Activated B cell treated with CpG ODN at 0.5 μM for 24 hours (primary cell): ENCODE measurements around the gene ATP2B2. TPM values are rescaled to one million over a fixed set of nuclear protein-coding genes. Genes with fewer than 3 reads are reported as not detected.

Experiments used
- ATAC-seq: fragments of 200-7000 bp; cut with Tn5 transposase; one replicate; pipeline ENCODE4 v1.10.0; 2021; ENCODE audit warnings: low read depth, mild to moderate bottlenecking, moderate library complexity
- CTCF ChIA-PET: fragments of 350-600 bp; sonication (Branson Sonifier 250); formaldehyde crosslinking; loops from one replicate; lab custom pipeline; 2021; ENCODE audit warnings: antibody characterized with exemption; lab: Charles Lee
- POLR2A ChIA-PET: fragments of 350-600 bp; sonication (Branson Sonifier 250); formaldehyde crosslinking; loops from one replicate; lab custom pipeline; 2021; ENCODE audit warnings: antibody characterized with exemption; lab: Charles Lee
- DNase-seq: peaks from one replicate; pipeline ENCODE4 v3.0.0; 2022
- H3K27ac Mint-ChIP-seq: one replicate; pipeline ENCODE4 v1.8.0; 2020; ENCODE audit warnings: mixed read lengths
- H3K27me3 Mint-ChIP-seq: one replicate; pipeline ENCODE4 v1.8.0; 2021; ENCODE audit warnings: mixed read lengths
- H3K36me3 Mint-ChIP-seq: one replicate; pipeline ENCODE4 v1.8.0; 2021; ENCODE audit warnings: low read depth, mixed read lengths
- H3K4me1 Mint-ChIP-seq: one replicate; pipeline ENCODE4 v1.8.0; 2021; ENCODE audit warnings: mixed read lengths
- H3K4me3 Mint-ChIP-seq: one replicate; pipeline ENCODE4 v1.8.0; 2020; ENCODE audit warnings: mild to moderate bottlenecking, mixed read lengths
- H3K9me3 Mint-ChIP-seq: one replicate; pipeline ENCODE4 v1.8.0; 2020; ENCODE audit warnings: mixed read lengths
- CTCF ChIP-seq: fragments of 200-600 bp; IDR thresholded peaks from one replicate; pipeline ENCODE4 v1.8.0; 2022; ENCODE audit warnings: antibody characterized with exemption, mild to moderate bottlenecking
- intact Hi-C: fragments of 100-400 bp; cut with micrococcal nuclease; formaldehyde crosslinking; loops from one replicate; pipeline ENCODE4 v1.15.1; 2024
- total RNA-seq: library from RNA; stranded (reverse); gene quantifications from 2 replicates; pipeline ENCODE4 v1.2.3, GENCODE V29; 2022

The ATP2B2 gene
- total RNA-seq, 1 donor from 2014 or later: not detected

GRCh38 chr3:10286133-10286524, 219.3 kb downstream of the ATP2B2 start:
- no peaks in the 10 kb centered on the region for H3K27me3 Mint-ChIP-seq
- H3K4me3 Mint-ChIP-seq: no peak overlapping the region
- ATAC-seq (no peak), DNase-seq (no peak)
- peaks cover 55% of the 10 kb centered on the region for H3K36me3 Mint-ChIP-seq
- H3K9me3 Mint-ChIP-seq: no peaks in the 10 kb centered on the region
- POLR2A ChIA-PET: no interaction called here
- TF ChIP-seq CTCF: no peak
- peaks cover 13% of the 10 kb centered on the region for H3K4me1 Mint-ChIP-seq
- CTCF ChIA-PET: no interaction called here
- intact Hi-C loops: no loop called here
- H3K27ac Mint-ChIP-seq: no peak overlapping the region

GRCh38 chr3:10285272-10286132, 219.9 kb downstream of the ATP2B2 start:
- no peak overlapping the region for H3K4me3 Mint-ChIP-seq
- TF ChIP-seq CTCF: no peak

GRCh38 chr3:10284496-10284895, 220.9 kb downstream of the ATP2B2 start:
- POLR2A ChIA-PET: no interaction called here
- no peaks in the 10 kb centered on the region for H3K9me3 Mint-ChIP-seq

More at GRCh38 chr3:10285272-10286132, 219.9 kb downstream of the ATP2B2 start:
- POLR2A ChIA-PET: interaction anchor here (0.5 kb wide), 1 partner anchor 31 kb away, joined by 5 read pairs; no protein-coding TSS in a partner anchor
- peak overlapping the region; percentile 6 for H3K27ac Mint-ChIP-seq
- intact Hi-C loops: no loop called here
- ATAC-seq (no peak), DNase-seq (no peak)
- H3K4me1 Mint-ChIP-seq: peaks cover 13% of the 10 kb centered on the region
- H3K9me3 Mint-ChIP-seq: no peaks in the 10 kb centered on the region
- peaks cover 62% of the 10 kb centered on the region for H3K36me3 Mint-ChIP-seq
- no peaks in the 10 kb centered on the region for H3K27me3 Mint-ChIP-seq
- CTCF ChIA-PET: no interaction called here

GRCh38 chr3:10283638-10284037, 221.7 kb downstream of the ATP2B2 start:
- Mint-ChIP-seq H3K36me3 (peaks cover 71% of the 10 kb centered on the region), H3K27me3 (no peaks in the 10 kb centered on the region), H3K9me3 (no peaks in the 10 kb centered on the region), H3K4me3 (no peak overlapping the region), H3K27ac (no peak overlapping the region), H3K4me1 (peaks cover 13% of the 10 kb centered on the region)
- ATAC-seq (no peak), DNase-seq (no peak)
- POLR2A ChIA-PET: interaction anchor here (0.6 to 1.0 kb wide), 2 partner anchors 362 to 877 kb away, joined by 3 read pairs; no protein-coding TSS in a partner anchor
- CTCF ChIA-PET: no interaction called here
- no peak for TF ChIP-seq CTCF
- intact Hi-C loops: no loop called here

More at GRCh38 chr3:10284496-10284895, 220.9 kb downstream of the ATP2B2 start:
- peaks cover 13% of the 10 kb centered on the region for H3K4me1 Mint-ChIP-seq
- H3K36me3 Mint-ChIP-seq: peaks cover 68% of the 10 kb centered on the region
- TF ChIP-seq CTCF: no peak
- ATAC-seq (no peak), DNase-seq (no peak)
- no peaks in the 10 kb centered on the region for H3K27me3 Mint-ChIP-seq
- H3K4me3 Mint-ChIP-seq: no peak overlapping the region
- CTCF ChIA-PET: no interaction called here
- H3K27ac Mint-ChIP-seq: no peak overlapping the region
- intact Hi-C loops: no loop called here

- no peaks in the 10 kb centered on the region for H3K9me3 Mint-ChIP-seq
- H3K4me1 Mint-ChIP-seq: peaks cover 13% of the 10 kb centered on the region
- POLR2A ChIA-PET: no interaction called here
- no peak for TF ChIP-seq CTCF
- H3K27me3 Mint-ChIP-seq: no peaks in the 10 kb centered on the region
- H3K4me3 Mint-ChIP-seq: no peak overlapping the region
- peaks cover 74% of the 10 kb centered on the region for H3K36me3 Mint-ChIP-seq
- CTCF ChIA-PET: no interaction called here
- DNase-seq (no peak), ATAC-seq (no peak)
- peak overlapping the region; percentile 8 for H3K27ac Mint-ChIP-seq
- intact Hi-C loops: no loop called here
These were observed 223.4 kb downstream of the ATP2B2 start for GRCh38 chr3:10281951-10282350.
